MCF 10A (cell line): ENCODE measurements around the gene JADE1. TPM values are rescaled to one million over a fixed set of nuclear protein-coding genes. Genes with fewer than 3 reads are reported as not detected.

Experiments
- BruUV-seq: library from RNA; stranded (reverse); fragments of 400-500 nt; replicated peaks from 2 replicates; lab custom pipeline; 2021; lab: Mats Ljungman, UMichigan
- CTCF ChIA-PET: fragments of 300-600 bp; sonication (Branson Sonifier 250); formaldehyde crosslinking; extraction: SDS; loops from one replicate; lab custom pipeline; 2021; ENCODE audit warnings: antibody characterized with exemption, inconsistent platforms; lab: Yijun Ruan, JAX
- POLR2A ChIA-PET: fragments of 300-600, 350-650 bp; sonication (Branson Sonifier 250); formaldehyde crosslinking; extraction: SDS; loops from one replicate; lab custom pipeline; 2020; ENCODE audit warnings: antibody characterized with exemption, inconsistent platforms; lab: Yijun Ruan, JAX
- DNase-seq: peaks from one replicate; pipeline ENCODE4 v3.0.0-alpha.2; 2018; ENCODE audit not compliant: unreplicated experiment
- H3K27ac Mint-ChIP-seq: one replicate; pipeline ENCODE4 v1.8.0; 2022; ENCODE audit warnings: mild to moderate bottlenecking, low read depth, mixed read lengths; ENCODE audit not compliant: unreplicated experiment
- H3K27me3 Mint-ChIP-seq: one replicate; pipeline ENCODE4 v1.8.0; 2022; ENCODE audit warnings: mixed read lengths; ENCODE audit not compliant: insufficient read depth, unreplicated experiment
- H3K36me3 Mint-ChIP-seq: one replicate; pipeline ENCODE4 v1.8.0; 2022; ENCODE audit warnings: mild to moderate bottlenecking, moderate library complexity, mixed read lengths; ENCODE audit not compliant: insufficient read depth, unreplicated experiment
- H3K4me1 Mint-ChIP-seq: one replicate; pipeline ENCODE4 v1.8.0; 2022; ENCODE audit warnings: mixed read lengths; ENCODE audit not compliant: insufficient read depth, unreplicated experiment
- H3K4me3 Mint-ChIP-seq: one replicate; pipeline ENCODE4 v1.8.0; 2022; ENCODE audit warnings: mild to moderate bottlenecking, moderate library complexity, mixed read lengths; ENCODE audit not compliant: unreplicated experiment
- H3K9me3 Mint-ChIP-seq: one replicate; pipeline ENCODE4 v1.8.0; 2022; ENCODE audit warnings: mixed read lengths; ENCODE audit not compliant: unreplicated experiment
- CTCF ChIP-seq: fragments of 200-600 bp; IDR thresholded peaks from one replicate; pipeline ENCODE4 v1.8.0; 2022; ENCODE audit warnings: antibody characterized with exemption, mild to moderate bottlenecking; ENCODE audit not compliant: unreplicated experiment
- intact Hi-C: fragments of 100-400 bp; cut with micrococcal nuclease; formaldehyde crosslinking; loops from 2 replicates; pipeline ENCODE4 v1.14.1; 2022
- total RNA-seq: library from RNA; stranded (reverse); gene quantifications from 2 replicates; pipeline ENCODE4 v1.2.3, GENCODE V29; 2022

The JADE1 gene
- total RNA-seq, 1 experiment from 2014 or later, result 25.9 TPM

GRCh38 chr4:128921954-128922353 is 112.5 kb downstream of the JADE1 start:
- H3K4me3 Mint-ChIP-seq, result no peak overlapping the region

More at GRCh38 chr4:128921954-128922353, 112.5 kb downstream of the JADE1 start:
- CTCF ChIA-PET, result no interaction called here
- no TSS peak for BruUV-seq
- Mint-ChIP-seq H3K4me1 (no peaks in the 10 kb centered on the region), H3K9me3 (peaks cover 22% of the 10 kb centered on the region), H3K27me3 (no peaks in the 10 kb centered on the region), H3K36me3 (peaks cover 5% of the 10 kb centered on the region), H3K27ac (no peak overlapping the region)
- TF ChIP-seq CTCF, result no peak
- DNase-seq, result no peak
- intact Hi-C loops, result no loop called here
- POLR2A ChIA-PET, result no interaction called here
